Adrenal gland (tissue), 5 donors: ENCODE data around the gene NCKAP5.

ENCODE experiments used
- POLR2A ChIP-seq, 2 donors: fragments of 450-650 bp; IDR thresholded peaks; one replicate each; pipeline ENCODE4 v1.6.1; 2017; ENCODE audit warnings: antibody characterized with exemption in 2 of 2, mild to moderate bottlenecking in 2 of 2, moderate library complexity in 1 of 2
- TF ChIP-seq, protein P1 (sequence below), 6 experiments: fragments of 450-650 bp in 4 of 6; fragments of 200-600 bp in 2 of 6; sonication (generic) in 1 of 6; IDR thresholded peaks; 1 replicate in 5 of 6; 2 replicates in 1 of 6; pipeline versions ENCODE4 v1.5.1 to v1.8.0; 2016 to 2021; ENCODE audit warnings: antibody characterized with exemption in 6 of 6, mild to moderate bottlenecking in 2 of 6, moderate library complexity in 1 of 6
- donor health status: DM: no; HTN: no; CAD: no.

DNA sequence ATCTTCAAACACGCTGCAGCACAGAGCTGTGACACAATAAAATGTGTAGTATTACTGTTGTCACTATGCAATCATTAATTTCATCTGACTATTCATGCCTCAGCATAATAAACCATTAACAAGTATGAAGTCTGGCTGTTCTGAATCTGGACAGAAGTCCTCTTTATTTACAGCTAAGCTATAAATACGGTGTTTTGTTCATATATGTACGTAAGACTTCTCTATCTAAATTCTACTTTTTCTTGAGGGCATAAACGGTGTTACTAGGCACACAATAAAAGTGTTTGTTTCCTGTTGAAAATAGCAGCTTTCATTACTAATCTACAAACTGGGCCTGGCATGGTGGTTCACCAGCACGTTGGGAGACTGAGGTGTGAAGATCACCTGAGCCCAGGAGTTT, 443.8 kb downstream of the NCKAP5 start:
- TF ChIP-seq, protein P1, sequence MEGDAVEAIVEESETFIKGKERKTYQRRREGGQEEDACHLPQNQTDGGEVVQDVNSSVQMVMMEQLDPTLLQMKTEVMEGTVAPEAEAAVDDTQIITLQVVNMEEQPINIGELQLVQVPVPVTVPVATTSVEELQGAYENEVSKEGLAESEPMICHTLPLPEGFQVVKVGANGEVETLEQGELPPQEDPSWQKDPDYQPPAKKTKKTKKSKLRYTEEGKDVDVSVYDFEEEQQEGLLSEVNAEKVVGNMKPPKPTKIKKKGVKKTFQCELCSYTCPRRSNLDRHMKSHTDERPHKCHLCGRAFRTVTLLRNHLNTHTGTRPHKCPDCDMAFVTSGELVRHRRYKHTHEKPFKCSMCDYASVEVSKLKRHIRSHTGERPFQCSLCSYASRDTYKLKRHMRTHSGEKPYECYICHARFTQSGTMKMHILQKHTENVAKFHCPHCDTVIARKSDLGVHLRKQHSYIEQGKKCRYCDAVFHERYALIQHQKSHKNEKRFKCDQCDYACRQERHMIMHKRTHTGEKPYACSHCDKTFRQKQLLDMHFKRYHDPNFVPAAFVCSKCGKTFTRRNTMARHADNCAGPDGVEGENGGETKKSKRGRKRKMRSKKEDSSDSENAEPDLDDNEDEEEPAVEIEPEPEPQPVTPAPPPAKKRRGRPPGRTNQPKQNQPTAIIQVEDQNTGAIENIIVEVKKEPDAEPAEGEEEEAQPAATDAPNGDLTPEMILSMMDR (IDR thresholded peaks at IDR 0.05) = no peak
- no peak for TF ChIP-seq POLR2A (IDR thresholded peaks at IDR 0.05)
